K562 (cell line): ENCODE data around the gene MYO1F. TPM values are rescaled to one million over a fixed set of nuclear protein-coding genes. Genes with fewer than 3 reads are reported as not detected.

Experiments
- BACH1 ChIP-seq: fragments of 200-800 bp; sonication (Bioruptor generic); IDR thresholded peaks from 2 replicates; pipeline ENCODE4 v1.6.1; 2016; ENCODE audit warnings: missing genetic modification characterization, missing compliant biosample characterization
- CTBP1 ChIP-seq: fragments of 450-650 bp; IDR thresholded peaks from 2 replicates; pipeline ENCODE4 v1.6.1; 2016; ENCODE audit warnings: borderline replicate concordance
- GABPB1 ChIP-seq: sonication (generic); formaldehyde crosslinking; IDR thresholded peaks from 2 replicates; pipeline ENCODE4 v1.8.0; 2022; ENCODE audit warnings: mild to moderate bottlenecking, missing genetic modification reagents
- GTF2E2 ChIP-seq: fragments of 200-800 bp; sonication (Bioruptor generic); IDR thresholded peaks from 2 replicates; pipeline ENCODE4 v1.6.1; 2016; ENCODE audit warnings: missing genetic modification characterization, missing compliant biosample characterization
- HDAC1 ChIP-seq, 2 experiments: fragments of 450-650 bp; IDR thresholded peaks; 2 replicates each; pipeline ENCODE4 v1.6.1; 2016 to 2017; ENCODE audit warnings: inconsistent platforms in 1 of 2, mild to moderate bottlenecking in 1 of 2, moderate library complexity in 1 of 2
- KDM5B ChIP-seq: fragments of 200-600 bp; sonication (generic); IDR thresholded peaks from 2 replicates; pipeline ENCODE4 v1.6.1; 2012; ENCODE audit warnings: low read depth, mild to moderate bottlenecking, moderate library complexity, low read length, control low read depth, inconsistent platforms; ENCODE audit not compliant: insufficient replicate concordance
- NR2C2 ChIP-seq, 2 experiments: fragments of 200-800 bp in 1 of 2; sonication (Bioruptor generic) in 1 of 2; sonication (generic) in 1 of 2; formaldehyde crosslinking in 1 of 2; IDR thresholded peaks; 2 replicates each; pipeline versions ENCODE4 v1.6.1 to v1.8.0; 2016 to 2022; ENCODE audit warnings: mild to moderate bottlenecking in 1 of 2, missing compliant biosample characterization in 1 of 2, missing genetic modification characterization in 1 of 2, missing genetic modification reagents in 1 of 2
- NRF1 ChIP-seq, 2 experiments: fragments of 450-650 bp; IDR thresholded peaks in 1 of 2; conservative IDR thresholded peaks in 1 of 2; 2 replicates each; pipeline ENCODE4 v1.6.1; 2014; ENCODE audit warnings: mild to moderate bottlenecking in 2 of 2
- PHF8 ChIP-seq: fragments of 200-600 bp; sonication (generic); IDR thresholded peaks from 2 replicates; pipeline ENCODE4 v1.6.1; 2012; ENCODE audit warnings: mixed run types, mild to moderate bottlenecking, inconsistent platforms, low read length, moderate library complexity, borderline replicate concordance
- POLR2AphosphoS5 ChIP-seq: IDR thresholded peaks from 2 replicates; pipeline ENCODE4 v1.6.1; 2011; ENCODE audit warnings: mild to moderate bottlenecking, low read depth, low read length, moderate library complexity; ENCODE audit not compliant: control insufficient read depth, insufficient read depth
- SUPT5H ChIP-seq: fragments of 450-650 bp; IDR thresholded peaks from 2 replicates; pipeline ENCODE4 v1.6.1; 2016
- VEZF1 ChIP-seq: fragments of 200-800 bp; sonication (Bioruptor generic); IDR thresholded peaks from 2 replicates; pipeline ENCODE4 v1.6.1; 2017; ENCODE audit warnings: missing genetic modification characterization, missing compliant biosample characterization
- ZBTB1 ChIP-seq: sonication (generic); formaldehyde crosslinking; IDR thresholded peaks from 2 replicates; pipeline ENCODE4 v1.8.1; 2023; ENCODE audit warnings: missing genetic modification reagents, low read depth, mild to moderate bottlenecking, borderline replicate concordance
- ZNF197 ChIP-seq: fragments of 200-800 bp; sonication (Bioruptor generic); IDR thresholded peaks from 2 replicates; pipeline ENCODE4 v1.6.1; 2016; ENCODE audit warnings: low read depth, missing genetic modification characterization, missing compliant biosample characterization
- polyA plus RNA-seq, 8 experiments: library from polyadenylated mRNA; depleted of rRNA in 4 of 8; stranded (reverse) in 5 of 8; unstranded in 3 of 8; fragments of >200 nt; fragmentation: Nextera tagmentation in 2 of 8; fragmentation: Illumina TruSeq in 1 of 8; extraction: Ambion mirVana in 2 of 8; extraction: Trizol in 1 of 8; gene quantifications; 2 replicates each; pipeline versions ENCODE4 v1.2.1 to v1.2.3, GENCODE V29; 2011 to 2014; ENCODE audit warnings: inconsistent platforms in 1 of 8, missing spikeins in 1 of 8
- total RNA-seq, 7 experiments: library from RNA; depleted of rRNA in 6 of 7; stranded (reverse); fragments of >200 nt in 6 of 7; fragmentation: Illumina TruSeq in 2 of 7; extraction: Trizol in 2 of 7; gene quantifications; 2 replicates each; pipeline versions ENCODE4 v1.2.1 to v1.2.3, GENCODE V29; 2011 to 2021; ENCODE audit warnings: low replicate concordance in 1 of 7

Gene MYO1F
- total and polyA plus RNA-seq, 9 of the 15 experiments (the other 6 are each of a cell fraction or from before 2014, with no cell fraction given) = 0.78 to 9.4 (median 4.3) TPM

GRCh38 chr19:8526345-8527091 is 50.7 kb downstream of the MYO1F start (continued):
- TF ChIP-seq VEZF1 (peak; percentile 52; the same call in 1 of the 2 replicates), NR2C2 (CRISPR knock-in tag; IDR thresholded peaks at IDR 0.05) (no peak), NR2C2 (tag; IDR thresholded peaks at IDR 0.05) (0 out of 2 replicates have a peak, but pooled peaks have one; percentile 7), SUPT5H (0 out of 2 replicates have a peak, but pooled peaks have one; percentile 53), NRF1 (conservative IDR thresholded peaks at IDR 0.05 in 1 of 2, IDR thresholded peaks at IDR 0.05 in 1 of 2) (peak; percentile 91 to 92), HDAC1 (IDR thresholded peaks at IDR 0.05) (0 out of 4 replicates have a peak, but pooled peaks of 1 of the 2 experiments have one; percentile 3), ZNF197 (CRISPR knock-in tag) (no peak), POLR2AphosphoS5 (peak; percentile 4; the same call in 1 of the 2 replicates), GABPB1 (CRISPR knock-in tag) (no peak), BACH1 (no peak), ZBTB1 (CRISPR knock-in tag) (0 out of 2 replicates have a peak, but pooled peaks have one; percentile 19), KDM5B (peak; percentile 54), PHF8 (peak; percentile 70; the same call in 1 of the 2 replicates), CTBP1 (0 out of 2 replicates have a peak, but pooled peaks have one; percentile 21), GTF2E2 (tag) (no peak)
